Measurements from ENCODE around the gene TAF4. TPM values are rescaled to one million over a fixed set of nuclear protein-coding genes. Genes with fewer than 3 reads are reported as not detected.

The TAF4 gene
- total RNA-seq, 4 donors from 2014 or later = 18.0 to 31.8 (median 25.8) TPM

GRCh38 chr20:61932711-61933480 lies 132.8 kb downstream of the TAF4 start:
- no peaks in the 10 kb centered on the region for H3K36me3 ChIP-seq
- H3K27ac ChIP-seq = no peak overlapping the region
- H3K27me3 ChIP-seq = peaks cover 23% of the 10 kb centered on the region
- WGBS = 92% methylated on average over 7 of the region's 38 CpGs
- no peak overlapping the region for H3K4me3 ChIP-seq
- no peaks in the 10 kb centered on the region for H3K9me3 ChIP-seq
- TF ChIP-seq POLR2AphosphoS5 (IDR thresholded peaks at IDR 0.05) = no peak
- TF ChIP-seq EP300 (IDR thresholded peaks at IDR 0.05) = no peak
- TF ChIP-seq POLR2A (IDR thresholded peaks at IDR 0.05) = no peak
- no peak for TF ChIP-seq CTCF (IDR thresholded peaks at IDR 0.05)
- no peaks in the 10 kb centered on the region for H3K4me1 ChIP-seq
- peak in 1 of 2 donors; percentile 73 for DNase-seq (ENCODE audit: low spot score in 2 of 2)

DNA sequence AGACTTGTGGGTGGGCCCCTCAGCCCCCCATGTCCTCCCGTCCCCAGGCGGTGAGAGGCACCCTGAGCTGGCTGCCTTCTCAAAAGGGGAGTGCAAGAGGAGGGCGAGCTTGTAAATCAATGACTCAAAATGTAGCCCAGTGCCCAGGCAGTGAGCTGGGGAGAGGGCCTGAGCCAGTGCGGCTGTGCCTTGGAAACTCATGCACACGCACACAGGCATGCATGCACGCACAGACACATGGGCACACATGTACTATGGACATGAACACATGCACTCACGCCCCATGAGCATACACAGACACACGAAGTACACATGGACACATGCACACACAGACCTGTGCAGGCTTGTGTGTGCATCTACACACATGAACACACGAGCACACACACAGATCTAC lies 133.5 kb downstream of the TAF4 start:
- Histone ChIP-seq H3K4me1 (no peaks in the 10 kb centered on the region), H3K27ac (no peak overlapping the region), H3K36me3 (no peaks in the 10 kb centered on the region), H3K27me3 (peaks cover 17% of the 10 kb centered on the region), H3K4me3 (no peak overlapping the region), H3K9me3 (no peaks in the 10 kb centered on the region)
- TF ChIP-seq EP300 (IDR thresholded peaks at IDR 0.05) = no peak
- TF ChIP-seq POLR2AphosphoS5 (IDR thresholded peaks at IDR 0.05) = no peak
- TF ChIP-seq CTCF (IDR thresholded peaks at IDR 0.05) = no peak
- peak; percentile 24 to 34 for DNase-seq (ENCODE audit: low spot score in 2 of 2)
- 76% methylated on average over 3 of the region's 9 CpGs for WGBS

DNA sequence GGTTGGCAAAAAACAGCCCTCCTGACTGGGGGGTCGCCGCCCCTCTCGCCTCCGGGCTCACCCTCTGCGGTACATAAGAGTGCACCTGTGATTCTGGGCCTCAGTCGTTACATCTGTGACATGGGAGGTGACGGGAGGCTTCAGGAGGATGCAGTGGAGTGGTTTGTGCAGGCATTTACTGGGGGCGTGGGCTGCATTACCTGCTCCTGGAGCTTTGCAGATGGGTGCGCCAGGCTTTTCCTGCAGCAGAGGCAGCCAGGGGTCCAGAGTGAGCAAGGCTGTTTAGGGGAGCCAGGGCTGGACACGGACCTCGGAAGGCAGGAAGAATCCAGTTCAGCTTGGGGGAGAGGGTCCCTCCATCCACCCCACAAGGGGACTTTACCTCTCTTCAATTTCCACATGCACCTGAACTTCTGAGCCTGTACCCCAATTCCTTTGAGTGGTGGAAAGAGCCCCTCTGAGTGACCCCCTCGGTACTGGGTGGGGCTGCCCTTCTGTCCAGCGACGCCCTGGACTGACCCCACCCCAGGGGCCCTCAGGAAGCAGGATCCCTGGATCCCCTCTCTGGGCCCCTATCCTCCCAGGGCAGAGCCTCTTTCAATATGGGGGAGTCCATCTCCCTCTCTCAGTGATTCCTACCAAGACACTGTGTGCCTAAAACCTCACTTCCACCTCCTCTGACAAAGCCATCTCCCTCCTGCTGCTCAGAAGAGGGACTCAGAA lies 134.0 kb downstream of the TAF4 start:
- H3K9me3 ChIP-seq = no peaks in the 10 kb centered on the region
- H3K36me3 ChIP-seq = no peaks in the 10 kb centered on the region
- H3K27ac ChIP-seq = no peak overlapping the region
- 92% methylated on average over 10 of the region's 14 CpGs for WGBS
- TF ChIP-seq POLR2AphosphoS5 (IDR thresholded peaks at IDR 0.05) = no peak
- no peak for TF ChIP-seq CTCF (IDR thresholded peaks at IDR 0.05)
- no peak for TF ChIP-seq EP300 (IDR thresholded peaks at IDR 0.05)
- TF ChIP-seq POLR2A (IDR thresholded peaks at IDR 0.05) = no peak
- no peak overlapping the region for H3K4me3 ChIP-seq
- peak in 1 of 2 donors; percentile 50 for DNase-seq (ENCODE audit: low spot score in 2 of 2)
- peaks cover 17% of the 10 kb centered on the region for H3K27me3 ChIP-seq
- no peaks in the 10 kb centered on the region for H3K4me1 ChIP-seq

DNA sequence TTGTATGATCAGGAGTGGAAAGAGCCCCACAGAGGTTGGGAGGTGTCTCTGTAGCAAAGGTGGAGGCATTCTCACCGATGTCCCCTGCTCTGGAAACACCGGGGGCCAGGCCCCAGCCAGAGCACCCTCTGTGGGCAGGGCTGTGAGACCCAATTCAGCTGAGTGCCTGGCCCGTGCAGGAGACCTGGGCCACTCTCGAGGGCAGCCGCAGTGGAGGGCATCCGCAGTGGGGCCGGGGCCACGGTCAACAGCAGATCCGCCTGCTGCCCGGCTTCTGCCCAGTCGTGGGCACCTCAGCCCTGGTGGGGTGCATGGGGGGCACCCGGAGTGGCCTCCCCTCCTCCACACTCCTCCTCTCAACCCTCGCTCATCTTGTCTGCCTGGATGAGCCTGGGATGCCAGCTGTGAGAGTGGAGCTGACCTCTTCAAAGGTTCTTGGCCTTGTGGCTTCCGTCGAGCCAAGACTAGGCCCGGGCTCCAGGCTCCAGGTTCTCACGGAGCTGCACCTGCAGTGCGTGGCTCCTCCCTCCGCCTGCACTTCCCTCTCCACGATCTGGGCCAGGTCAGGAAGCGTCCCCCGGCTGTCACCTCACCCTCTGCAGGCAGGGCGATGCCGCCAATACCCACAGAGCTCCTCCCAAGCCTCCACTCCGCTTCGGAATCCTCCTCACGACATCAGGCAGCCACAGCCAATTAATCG lies 134.8 kb downstream of the TAF4 start:
- H3K4me3 ChIP-seq = no peak overlapping the region
- no peaks in the 10 kb centered on the region for H3K36me3 ChIP-seq
- H3K9me3 ChIP-seq = no peaks in the 10 kb centered on the region
- TF ChIP-seq POLR2A (IDR thresholded peaks at IDR 0.05) (no peak), POLR2AphosphoS5 (IDR thresholded peaks at IDR 0.05) (no peak), EP300 (IDR thresholded peaks at IDR 0.05) (no peak), CTCF (IDR thresholded peaks at IDR 0.05) (no peak)
- H3K27ac ChIP-seq = no peak overlapping the region
- DNase-seq (ENCODE audit: low spot score in 2 of 2) = peak; percentile 48 to 75
- H3K27me3 ChIP-seq = peaks cover 14% of the 10 kb centered on the region
- no peaks in the 10 kb centered on the region for H3K4me1 ChIP-seq
- 93% methylated on average over 26 of the region's 28 CpGs for WGBS
